Measurements from ENCODE around the gene RGS9BP.
"Not testable (repeated sequence)": the region's sequence is repeated elsewhere in the genome, so short reads cannot be mapped to it uniquely, and the experiment has no call there.

Gene RGS9BP

DNA sequence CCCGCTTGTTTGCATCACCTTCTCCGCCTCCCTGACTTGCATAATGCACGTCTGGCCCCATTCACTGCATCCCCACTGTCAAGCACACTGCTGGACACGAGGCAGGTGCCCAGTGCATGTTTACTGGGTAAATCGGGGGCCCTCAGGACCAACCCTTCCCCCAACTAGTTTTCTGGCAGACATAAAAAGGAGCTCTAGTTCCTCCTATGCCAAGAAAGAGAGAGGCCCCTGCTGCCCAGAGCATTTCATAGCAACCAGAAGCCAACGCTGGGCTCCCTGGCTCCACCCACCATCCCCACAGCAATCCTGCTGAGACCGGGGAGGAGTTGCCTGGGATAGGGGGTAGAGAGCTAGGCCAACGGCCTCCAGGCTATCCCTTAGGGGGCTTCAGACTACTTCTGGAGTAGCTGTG, 23.9 kb upstream of the RGS9BP start:
- CTCF ChIA-PET = no interaction called here
- no peak for DNase-seq (ENCODE audit: extremely low spot score)
- POLR2A ChIA-PET = interaction anchor here (0.5 kb wide), 1 partner anchor 23 kb away, joined by 3 read pairs; no protein-coding TSS in a partner anchor
- TF ChIP-seq, protein P1, sequence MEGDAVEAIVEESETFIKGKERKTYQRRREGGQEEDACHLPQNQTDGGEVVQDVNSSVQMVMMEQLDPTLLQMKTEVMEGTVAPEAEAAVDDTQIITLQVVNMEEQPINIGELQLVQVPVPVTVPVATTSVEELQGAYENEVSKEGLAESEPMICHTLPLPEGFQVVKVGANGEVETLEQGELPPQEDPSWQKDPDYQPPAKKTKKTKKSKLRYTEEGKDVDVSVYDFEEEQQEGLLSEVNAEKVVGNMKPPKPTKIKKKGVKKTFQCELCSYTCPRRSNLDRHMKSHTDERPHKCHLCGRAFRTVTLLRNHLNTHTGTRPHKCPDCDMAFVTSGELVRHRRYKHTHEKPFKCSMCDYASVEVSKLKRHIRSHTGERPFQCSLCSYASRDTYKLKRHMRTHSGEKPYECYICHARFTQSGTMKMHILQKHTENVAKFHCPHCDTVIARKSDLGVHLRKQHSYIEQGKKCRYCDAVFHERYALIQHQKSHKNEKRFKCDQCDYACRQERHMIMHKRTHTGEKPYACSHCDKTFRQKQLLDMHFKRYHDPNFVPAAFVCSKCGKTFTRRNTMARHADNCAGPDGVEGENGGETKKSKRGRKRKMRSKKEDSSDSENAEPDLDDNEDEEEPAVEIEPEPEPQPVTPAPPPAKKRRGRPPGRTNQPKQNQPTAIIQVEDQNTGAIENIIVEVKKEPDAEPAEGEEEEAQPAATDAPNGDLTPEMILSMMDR (IDR thresholded peaks at IDR 0.05; ENCODE audit: control extremely low read depth, extremely low read depth, low read depth, missing control alignments) = no peak

GRCh38 chr19:32652331-32652730, 23.3 kb upstream of the RGS9BP start:
- DNase-seq (ENCODE audit: extremely low spot score); CTCF ChIA-PET: not testable (repeated sequence)
- POLR2A ChIA-PET = interaction anchor here (0.5 kb wide), 1 partner anchor 22 kb away, joined by 3 read pairs; no protein-coding TSS in a partner anchor

DNA sequence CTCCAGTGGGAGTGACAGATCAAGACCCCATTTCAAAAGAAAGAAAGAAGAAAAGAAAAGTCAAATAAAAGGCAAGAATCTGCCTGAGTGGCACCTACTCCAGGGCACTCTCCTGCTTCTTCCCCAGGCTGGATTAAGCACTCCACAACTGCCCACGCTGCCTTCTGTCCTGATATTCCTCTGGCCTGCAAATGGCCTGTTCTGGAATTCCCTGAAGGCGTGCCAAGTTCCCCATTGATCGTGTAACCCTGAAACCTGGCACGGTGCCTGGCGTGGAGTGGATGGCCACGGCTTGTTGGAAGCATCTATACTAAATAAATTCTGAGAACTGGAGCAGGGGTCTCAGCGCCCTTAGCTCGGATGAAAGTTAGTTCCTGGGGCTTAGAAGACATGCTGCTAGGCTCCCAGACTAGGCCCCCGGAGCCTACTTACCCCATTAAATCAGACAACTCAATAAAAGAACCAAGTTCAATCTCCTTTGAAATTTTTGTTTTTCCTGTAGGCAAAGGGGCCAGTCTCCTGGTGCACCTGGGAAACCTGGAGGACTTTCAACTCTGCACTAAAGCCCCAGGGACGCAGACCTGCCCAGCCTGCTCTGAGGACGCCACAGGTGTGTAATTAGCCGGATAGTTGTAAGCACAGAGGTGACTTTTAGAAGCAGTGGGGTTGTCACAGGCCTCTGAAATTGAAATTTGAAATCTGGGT, 22.6 kb upstream of the RGS9BP start:
- no peak for DNase-seq (ENCODE audit: extremely low spot score)
- ChIA-PET CTCF (no interaction called here), POLR2A (no interaction called here)

DNA sequence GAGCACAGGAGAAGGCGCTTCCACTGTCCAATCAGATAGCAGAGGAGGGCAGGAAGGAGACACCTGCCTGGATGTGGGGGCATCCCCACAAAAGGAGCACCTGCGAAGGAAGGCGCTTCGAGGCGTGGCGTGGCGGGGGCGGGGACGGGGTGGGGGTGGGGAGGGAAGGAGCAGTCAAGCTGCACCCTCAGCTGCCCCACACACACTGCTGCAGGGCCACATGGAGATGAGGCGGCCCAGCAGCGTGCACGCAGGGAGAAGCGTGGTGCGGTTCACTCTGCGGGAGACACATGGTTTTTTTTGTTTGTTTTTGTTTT, 22.1 kb upstream of the RGS9BP start:
- DNase-seq (ENCODE audit: extremely low spot score) = no peak
- TF ChIP-seq, protein P1 (IDR thresholded peaks at IDR 0.05; ENCODE audit: control extremely low read depth, extremely low read depth, low read depth, missing control alignments) = no peak
- CTCF ChIA-PET = no interaction called here
- POLR2A ChIA-PET = no interaction called here

More for the DNA sequence above, 22.6 kb upstream of the RGS9BP start:
- TF ChIP-seq, protein P1 (IDR thresholded peaks at IDR 0.05; ENCODE audit: control extremely low read depth, extremely low read depth, low read depth, missing control alignments) = no peak

GRCh38 chr19:32656379-32656778, 19.3 kb upstream of the RGS9BP start:
- DNase-seq (ENCODE audit: extremely low spot score); POLR2A ChIA-PET: not testable (repeated sequence)
- CTCF ChIA-PET = interaction anchor here (1.1 to 2.0 kb wide), 4 partner anchors 8 to 58 kb away, joined by 3 to 4 read pairs (median 4); no protein-coding TSS in a partner anchor

DNA sequence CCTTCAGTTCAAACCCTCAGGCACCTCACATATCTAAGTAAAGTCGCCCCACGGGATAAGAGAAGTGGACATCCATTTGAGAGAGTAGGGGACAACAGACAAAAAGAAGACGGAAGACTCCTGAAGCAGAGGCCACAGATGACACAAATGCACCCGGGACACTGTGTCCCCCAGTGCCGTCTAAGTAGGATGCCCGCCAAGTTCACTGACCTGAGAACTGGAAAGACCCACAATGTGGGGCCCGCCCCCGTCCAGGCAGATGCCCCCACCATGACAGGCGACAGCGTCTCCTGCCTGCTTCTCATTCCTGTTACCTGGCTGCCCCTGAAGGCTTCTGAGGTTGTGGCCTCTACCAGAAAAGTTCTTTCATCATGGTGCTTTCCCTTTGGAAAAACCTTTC, 17.6 kb upstream of the RGS9BP start:
- CTCF ChIA-PET = interaction anchor here (1.7 kb wide), 1 partner anchor 58 kb away, joined by 5 read pairs; no protein-coding TSS in a partner anchor
- DNase-seq (ENCODE audit: extremely low spot score) = no peak
- TF ChIP-seq, protein P1 (IDR thresholded peaks at IDR 0.05; ENCODE audit: control extremely low read depth, extremely low read depth, low read depth, missing control alignments) = no peak
- POLR2A ChIA-PET = no interaction called here

DNA sequence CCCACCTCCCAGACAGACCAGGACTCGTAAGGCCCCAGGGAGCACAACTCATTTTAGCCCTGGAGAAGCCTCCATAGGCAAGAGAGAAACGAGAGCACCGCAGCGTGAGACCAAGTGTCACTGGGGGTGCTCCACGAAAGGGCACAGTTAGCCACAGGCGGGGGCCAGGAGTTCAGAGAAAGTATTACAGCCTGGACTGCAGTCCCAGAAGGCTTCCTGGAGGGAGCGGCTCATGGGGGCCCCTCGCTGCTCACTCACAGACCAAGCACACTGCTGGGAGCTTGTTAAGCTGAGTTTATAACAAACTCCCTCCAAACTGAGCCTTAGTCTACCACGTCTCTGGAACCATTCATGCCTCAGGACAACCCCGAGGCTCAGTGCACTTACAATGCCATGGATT, 17.1 kb upstream of the RGS9BP start:
- CTCF ChIA-PET = interaction anchor here (1.7 kb wide), 1 partner anchor 58 kb away, joined by 5 read pairs; no protein-coding TSS in a partner anchor
- TF ChIP-seq, protein P1 (IDR thresholded peaks at IDR 0.05; ENCODE audit: control extremely low read depth, extremely low read depth, low read depth, missing control alignments) = no peak
- POLR2A ChIA-PET = no interaction called here
- no peak for DNase-seq (ENCODE audit: extremely low spot score)

- CTCF ChIA-PET = no interaction called here
- no peak for DNase-seq (ENCODE audit: extremely low spot score)
- POLR2A ChIA-PET = no interaction called here
- TF ChIP-seq, protein P1 (IDR thresholded peaks at IDR 0.05; ENCODE audit: control extremely low read depth, extremely low read depth, low read depth, missing control alignments) = no peak
Observed at GRCh38 chr19:32661318-32661717, 14.3 kb upstream of the RGS9BP start.
